ENCODE measurements around the gene CIAO2B. TPM values are rescaled to one million over a fixed set of nuclear protein-coding genes. Genes with fewer than 3 reads are reported as not detected.

CIAO2B gene
- total RNA-seq, 4 donors from 2014 or later: 59.2 to 67.0 (median 63.7) TPM

- TF ChIP-seq, protein P1, sequence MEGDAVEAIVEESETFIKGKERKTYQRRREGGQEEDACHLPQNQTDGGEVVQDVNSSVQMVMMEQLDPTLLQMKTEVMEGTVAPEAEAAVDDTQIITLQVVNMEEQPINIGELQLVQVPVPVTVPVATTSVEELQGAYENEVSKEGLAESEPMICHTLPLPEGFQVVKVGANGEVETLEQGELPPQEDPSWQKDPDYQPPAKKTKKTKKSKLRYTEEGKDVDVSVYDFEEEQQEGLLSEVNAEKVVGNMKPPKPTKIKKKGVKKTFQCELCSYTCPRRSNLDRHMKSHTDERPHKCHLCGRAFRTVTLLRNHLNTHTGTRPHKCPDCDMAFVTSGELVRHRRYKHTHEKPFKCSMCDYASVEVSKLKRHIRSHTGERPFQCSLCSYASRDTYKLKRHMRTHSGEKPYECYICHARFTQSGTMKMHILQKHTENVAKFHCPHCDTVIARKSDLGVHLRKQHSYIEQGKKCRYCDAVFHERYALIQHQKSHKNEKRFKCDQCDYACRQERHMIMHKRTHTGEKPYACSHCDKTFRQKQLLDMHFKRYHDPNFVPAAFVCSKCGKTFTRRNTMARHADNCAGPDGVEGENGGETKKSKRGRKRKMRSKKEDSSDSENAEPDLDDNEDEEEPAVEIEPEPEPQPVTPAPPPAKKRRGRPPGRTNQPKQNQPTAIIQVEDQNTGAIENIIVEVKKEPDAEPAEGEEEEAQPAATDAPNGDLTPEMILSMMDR (IDR thresholded peaks at IDR 0.05; ENCODE audit: low read depth): no peak
These were observed 39.5 kb upstream of the CIAO2B start for GRCh38 chr16:66973716-66974115.

DNA sequence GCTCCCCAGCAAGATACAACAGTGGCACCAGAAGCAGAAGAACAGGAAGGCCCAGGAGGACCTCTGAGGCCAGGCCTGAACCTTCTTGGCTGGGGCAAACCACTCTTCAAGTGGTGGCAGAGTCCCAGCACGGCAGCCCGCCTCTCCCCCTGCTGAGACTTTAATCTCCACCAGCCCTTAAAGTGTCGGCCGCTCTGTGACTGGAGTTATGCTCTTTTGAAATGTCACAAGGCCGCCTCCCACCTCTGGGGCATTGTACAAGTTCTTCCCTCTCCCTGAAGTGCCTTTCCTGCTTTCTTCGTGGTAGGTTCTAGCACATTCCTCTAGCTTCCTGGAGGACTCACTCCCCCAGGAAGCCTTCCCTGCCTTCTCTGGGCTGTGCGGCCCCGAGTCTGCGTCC lies 38.8 kb upstream of the CIAO2B start:
- TF ChIP-seq, protein P1 (IDR thresholded peaks at IDR 0.05; ENCODE audit: low read depth): no peak

GRCh38 chr16:66970775-66971720 lies 36.8 kb upstream of the CIAO2B start:
- TF ChIP-seq, protein P1 (IDR thresholded peaks at IDR 0.05; ENCODE audit: low read depth): no peak

- TF ChIP-seq, protein P1 (IDR thresholded peaks at IDR 0.05; ENCODE audit: low read depth): no peak
These were observed 34.6 kb upstream of the CIAO2B start for GRCh38 chr16:66968847-66969246.

DNA sequence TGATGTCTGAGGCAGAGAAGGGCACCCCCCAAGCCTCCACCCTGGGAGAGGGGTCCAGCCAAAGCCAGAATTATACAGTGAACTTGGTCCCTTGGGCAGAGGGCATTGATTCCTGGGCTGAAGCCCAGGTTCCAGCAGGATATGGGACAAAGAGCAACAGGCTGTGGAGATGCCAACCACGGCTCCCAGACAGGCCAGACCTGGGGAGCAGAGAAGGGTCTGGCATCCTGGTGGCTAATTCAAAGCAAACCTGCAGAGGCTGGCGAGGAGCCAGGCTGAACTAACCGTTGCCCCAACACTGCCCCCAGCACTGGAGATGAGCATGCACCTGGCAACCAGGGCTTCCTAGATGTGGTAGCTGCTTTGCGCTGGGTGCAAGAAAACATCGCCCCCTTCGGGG lies 29.8 kb upstream of the CIAO2B start:
- TF ChIP-seq, protein P1 (IDR thresholded peaks at IDR 0.05; ENCODE audit: low read depth): no peak

- TF ChIP-seq, protein P1 (IDR thresholded peaks at IDR 0.05; ENCODE audit: low read depth): no peak
These were observed 27.7 kb upstream of the CIAO2B start for GRCh38 chr16:66961914-66962313.

DNA sequence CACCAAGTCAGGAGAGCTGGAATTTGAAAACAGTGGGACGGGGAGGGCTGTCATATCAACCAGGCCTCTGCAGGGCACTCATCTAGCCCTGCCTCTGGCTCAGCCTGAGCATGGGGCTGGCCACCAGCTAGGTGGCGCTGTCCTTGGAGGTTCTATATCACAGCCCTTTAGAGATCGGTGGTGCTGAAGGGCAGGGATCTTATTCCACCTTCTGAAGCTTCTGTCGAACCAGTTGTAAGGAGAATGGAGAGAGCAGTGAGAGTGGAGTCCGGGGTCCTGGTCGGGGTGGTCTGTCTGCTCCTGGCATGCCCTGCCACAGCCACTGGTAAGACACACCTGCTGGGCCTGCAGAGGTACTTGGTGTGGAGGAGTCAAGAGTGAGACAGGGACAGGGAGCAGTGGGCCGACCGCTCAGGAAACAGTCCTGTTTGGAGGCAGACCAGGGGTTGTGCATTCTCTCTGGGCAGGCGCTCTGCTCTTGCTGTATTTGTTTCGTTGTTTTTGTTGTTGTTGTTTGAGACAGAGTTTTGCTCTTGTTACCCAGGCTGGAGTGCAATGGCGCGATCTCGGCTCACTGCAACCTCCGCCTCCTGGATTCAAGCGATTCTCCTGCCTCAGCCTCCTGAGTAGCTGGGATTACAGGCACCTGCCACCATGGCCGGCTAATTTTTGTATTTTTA lies 27.0 kb upstream of the CIAO2B start, which contains the start of gene CES3:
CES3 (plus strand) TSS at position 202 of the 680 bp plus-strand sequence; CDS start at position 244, 42 bp downstream.
- TF ChIP-seq, protein P1 (IDR thresholded peaks at IDR 0.05; ENCODE audit: low read depth): no peak

Measured in subcutaneous adipose tissue (tissue), 4 donors.